ENCODE measurements around the gene RAPGEF3.

GRCh38 chr12:47758834-47759690, at the start of gene RAPGEF3:
- TF ChIP-seq CTCF (IDR thresholded peaks at IDR 0.05; ENCODE audit: control extremely low read depth in 1 of 3, insufficient read depth in 1 of 3, low read depth in 1 of 3, low read length in 3 of 3) (peak; percentile 46 to 60 (median 49); a peak in 3 of 4 replicates), GABPA (IDR thresholded peaks at IDR 0.05; ENCODE audit: borderline replicate concordance, insufficient read depth, low read length) (no peak), JUND (IDR thresholded peaks at IDR 0.05; ENCODE audit: low read length) (peak; percentile 74), POLR2AphosphoS5 (IDR thresholded peaks at IDR 0.05; ENCODE audit: low read depth, low read length) (no peak), EP300 (IDR thresholded peaks at IDR 0.05; ENCODE audit: borderline replicate concordance in 1 of 2, low read depth in 2 of 2, low read length in 2 of 2) (peak in 1 of 2 experiments; percentile 33; a peak in 1 of 3 replicates), TAF1 (IDR thresholded peaks at IDR 0.05; ENCODE audit: low read depth, low read length) (0 out of 2 replicates have a peak, but pooled peaks have one; percentile 19), RAD21 (IDR thresholded peaks at IDR 0.05 in 1 of 2, conservative IDR thresholded peaks at IDR 0.05 in 1 of 2; ENCODE audit: low read depth in 2 of 2, low read length in 2 of 2) (peak; percentile 29 to 35), POLR2A (IDR thresholded peaks at IDR 0.05; ENCODE audit: control extremely low read depth in 1 of 2, low read depth in 2 of 2, low read length in 2 of 2) (no peak; a peak in 1 of 3 replicates), CBX5 (IDR thresholded peaks at IDR 0.05; ENCODE audit: low read depth, low read length) (no peak)

Data from H1 (cell line).